ENCODE data around the gene SPSB2. TPM values are rescaled to one million over a fixed set of nuclear protein-coding genes. Genes with fewer than 3 reads are reported as not detected.

SPSB2 gene
- total and polyA plus RNA-seq, 9 of the 15 experiments (the other 6 are each of a cell fraction or from before 2014, with no cell fraction given), result 0.10 to 10.6 (median 1.9) TPM

GRCh38 chr12:6872073-6873048 is 742 bp downstream of the SPSB2 start (continued):
- TF ChIP-seq ZNF395 (CRISPR knock-in tag; IDR thresholded peaks at IDR 0.05) (peak; percentile 35; the same call in 1 of the 2 replicates), ZBTB8A (IDR thresholded peaks at IDR 0.05; ENCODE audit: partially characterized antibody) (no peak), MXD1 (CRISPR knock-in tag; IDR thresholded peaks at IDR 0.05; ENCODE audit: borderline replicate concordance, poor library complexity, severe bottlenecking) (no peak), USF2 (CRISPR knock-in tag; IDR thresholded peaks at IDR 0.05) (no peak), PHB (CRISPR knock-in tag; IDR thresholded peaks at IDR 0.05) (no peak), RBM15 (IDR thresholded peaks at IDR 0.05; ENCODE audit: insufficient read depth, low read length) (no peak), TGIF2 (CRISPR knock-in tag; IDR thresholded peaks at IDR 0.05) (no peak), VEZF1 (CRISPR knock-in tag; IDR thresholded peaks at IDR 0.05) (peak; percentile 49), ZNF436 (CRISPR knock-in tag; IDR thresholded peaks at IDR 0.05) (no peak), MTA3 (IDR thresholded peaks at IDR 0.05; ENCODE audit: borderline replicate concordance) (0 out of 2 replicates have a peak, but pooled peaks have one; percentile 40), ILF3 (IDR thresholded peaks at IDR 0.05; ENCODE audit: borderline replicate concordance) (no peak), REST (IDR thresholded peaks at IDR 0.05; ENCODE audit: borderline replicate concordance) (peak; percentile 39), REST (CRISPR knock-in tag; IDR thresholded peaks at IDR 0.05; ENCODE audit: low read depth) (no peak)

Data from K562 (cell line).